WI38 (cell line): Measurements from ENCODE around the gene GABARAPL1.
A peak's percentile ranks its signal among the peaks of the same experiment; 100 is the strongest.

ENCODE experiments used
- H3K4me3 ChIP-seq: 2 replicates; pipeline ENCODE4 v1.5.1; 2011; ENCODE audit warnings: low read depth, mild to moderate bottlenecking, control low read depth, low read length
- CTCF ChIP-seq: IDR thresholded peaks from 2 replicates; pipeline ENCODE4 v1.5.1; 2012; ENCODE audit warnings: low read depth, mild to moderate bottlenecking, control low read depth, low read length

The GABARAPL1 gene

GRCh38 chr12:10212739-10213131 lies at the start of gene GABARAPL1:
TSS of gene GABARAPL1 (plus strand) at chr12:10212877. CDS start at chr12:10213130, 253 bp downstream.
- TF ChIP-seq CTCF = no peak

GRCh38 chr12:10163084-10163483 lies 49.6 kb upstream of the GABARAPL1 start:
- no peak overlapping the region for H3K4me3 ChIP-seq
- no peak for TF ChIP-seq CTCF

More at GRCh38 chr12:10212739-10213131, at the start of gene GABARAPL1:
- peak within 1 kb of the TSS; percentile 94 for H3K4me3 ChIP-seq

GRCh38 chr12:10165421-10165820 lies 47.3 kb upstream of the GABARAPL1 start:
- TF ChIP-seq CTCF = no peak
- H3K4me3 ChIP-seq = no peak overlapping the region

- H3K4me3 ChIP-seq = no peak overlapping the region
- TF ChIP-seq CTCF = no peak
Measured at GRCh38 chr12:10167599-10167998, 45.1 kb upstream of the GABARAPL1 start.

- H3K4me3 ChIP-seq = peak overlapping the region; percentile 42; the same call in 1 of the 2 replicates
- no peak for TF ChIP-seq CTCF
Measured at GRCh38 chr12:10169104-10169503, 43.6 kb upstream of the GABARAPL1 start.

GRCh38 chr12:10170216-10170615 lies 42.5 kb upstream of the GABARAPL1 start:
- TF ChIP-seq CTCF = no peak

GRCh38 chr12:10171973-10172728 lies 40.5 kb upstream of the GABARAPL1 start, which contains the start of gene OLR1:
TSS of gene OLR1 (minus strand) at chr12:10172132. CDS start at chr12:10172077, 55 bp downstream.
- no peak within 1 kb of the TSS for H3K4me3 ChIP-seq
- no peak for TF ChIP-seq CTCF

More at GRCh38 chr12:10170216-10170615, 42.5 kb upstream of the GABARAPL1 start:
- H3K4me3 ChIP-seq = no peak overlapping the region
